IgD-negative memory B cell (primary cell): ENCODE measurements around the gene MAN1C1. TPM values are rescaled to one million over a fixed set of nuclear protein-coding genes. Genes with fewer than 3 reads are reported as not detected.
"Not testable (repeated sequence)": the region's sequence is repeated elsewhere in the genome, so short reads cannot be mapped to it uniquely, and the experiment has no call there.

Experiments used
- H3K27ac Mint-ChIP-seq, 3 donors: one replicate each; pipeline ENCODE4 v1.8.0; 2020 to 2022; ENCODE audit warnings: mild to moderate bottlenecking in 3 of 3, mixed read lengths in 3 of 3, moderate library complexity in 1 of 3
- H3K27me3 Mint-ChIP-seq: one replicate; pipeline ENCODE4 v1.8.0; 2021; ENCODE audit warnings: mixed read lengths
- H3K36me3 Mint-ChIP-seq: one replicate; pipeline ENCODE4 v1.8.0; 2020; ENCODE audit warnings: mild to moderate bottlenecking, mixed read lengths
- H3K4me1 Mint-ChIP-seq, 3 donors: one replicate each; pipeline ENCODE4 v1.8.0; 2020 to 2022; ENCODE audit warnings: mixed read lengths in 3 of 3, mild to moderate bottlenecking in 1 of 3
- H3K4me3 Mint-ChIP-seq, 4 donors: one replicate each; pipeline ENCODE4 v1.8.0; 2020 to 2022; ENCODE audit warnings: mild to moderate bottlenecking in 4 of 4, mixed read lengths in 4 of 4, moderate library complexity in 3 of 4
- H3K9me3 Mint-ChIP-seq, 3 donors: one replicate each; pipeline ENCODE4 v1.8.0; 2020 to 2021; ENCODE audit warnings: mixed read lengths in 3 of 3, mild to moderate bottlenecking in 1 of 3
- polyA plus RNA-seq: library from polyadenylated mRNA; unstranded; fragments of 300-500 nt; fragmentation: Illumina TruSeq; gene quantifications from one replicate; pipeline ENCODE4 v1.2.3, GENCODE V29; 2021

MAN1C1 gene
- polyA plus RNA-seq, 1 donor from 2014 or later = 0.49 TPM

DNA sequence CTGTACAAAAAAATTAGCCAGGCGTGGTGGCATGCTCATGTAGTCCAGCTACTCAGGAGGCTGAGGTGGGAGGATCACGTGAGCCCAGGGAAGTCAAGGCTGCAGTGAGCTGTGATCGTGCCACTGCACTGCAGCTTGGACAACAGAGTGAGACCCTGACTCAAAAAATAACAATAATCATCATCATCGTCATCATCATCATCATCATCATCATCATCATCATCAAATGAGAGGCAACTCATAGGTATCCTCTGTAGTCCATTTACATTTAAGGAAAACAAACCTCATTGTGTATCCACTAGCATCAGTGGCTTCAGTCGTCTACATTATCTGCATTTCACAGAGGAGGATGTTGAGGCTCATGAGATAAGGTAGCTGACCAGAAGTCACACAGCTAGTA, 114.6 kb downstream of the MAN1C1 start:
- Mint-ChIP-seq H3K36me3 (no peaks in the 10 kb centered on the region), H3K4me3 (no peak overlapping the region), H3K27me3 (peaks cover 33% of the 10 kb centered on the region), H3K4me1 (peaks cover 0 to 4% (median under 1%) of the 10 kb centered on the region in 3 donors), H3K27ac (no peak overlapping the region), H3K9me3 (peaks cover 0 to 3% (median 0%) of the 10 kb centered on the region in 3 donors)

GRCh38 chr1:25731626-25732370, 115.2 kb downstream of the MAN1C1 start:
- Mint-ChIP-seq H3K4me3 (no peak overlapping the region), H3K36me3 (no peaks in the 10 kb centered on the region), H3K27me3 (peaks cover 34% of the 10 kb centered on the region), H3K9me3 (peaks cover 0 to 3% (median 0%) of the 10 kb centered on the region in 3 donors), H3K27ac (no peak overlapping the region), H3K4me1 (peaks cover 0 to 4% (median 2%) of the 10 kb centered on the region in 3 donors)

GRCh38 chr1:25732821-25733220, 116.2 kb downstream of the MAN1C1 start:
- H3K9me3 Mint-ChIP-seq = peaks cover 0 to 3% (median 0%) of the 10 kb centered on the region in 3 donors
- H3K27me3 Mint-ChIP-seq = peaks cover 35% of the 10 kb centered on the region
- no peak overlapping the region for H3K27ac Mint-ChIP-seq
- no peaks in the 10 kb centered on the region for H3K36me3 Mint-ChIP-seq
- H3K4me1 Mint-ChIP-seq = peaks cover 0 to 4% (median 2%) of the 10 kb centered on the region in 3 donors
- H3K4me3 Mint-ChIP-seq = no peak overlapping the region

GRCh38 chr1:25733271-25733670, 116.7 kb downstream of the MAN1C1 start:
- Mint-ChIP-seq H3K4me3 (no peak overlapping the region), H3K4me1 (peaks cover 0 to 4% (median 2%) of the 10 kb centered on the region in 3 donors), H3K27me3 (peaks cover 34% of the 10 kb centered on the region), H3K27ac (no peak overlapping the region), H3K9me3 (peaks cover 0 to 3% (median 0%) of the 10 kb centered on the region in 3 donors), H3K36me3 (no peaks in the 10 kb centered on the region)

DNA sequence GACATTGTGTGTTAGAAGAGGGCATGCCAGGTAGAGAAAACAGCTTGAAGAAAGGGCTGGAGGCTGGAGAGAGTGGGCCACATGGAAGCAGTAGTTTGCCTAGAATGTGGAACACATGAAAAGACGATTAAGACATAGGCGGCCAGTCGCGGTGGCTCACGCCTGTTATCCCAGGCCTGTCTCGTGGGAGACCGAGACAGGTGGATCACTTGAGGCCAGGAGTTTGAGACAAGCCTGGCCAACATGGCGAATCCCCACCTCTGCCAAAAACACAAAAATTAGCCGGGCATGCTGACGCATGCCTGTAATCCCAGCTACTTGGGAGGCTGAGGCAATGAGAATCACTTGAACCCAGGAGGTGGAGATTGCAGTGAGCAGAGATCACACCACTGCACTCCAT, 118.4 kb downstream of the MAN1C1 start:
- H3K27me3 Mint-ChIP-seq = peaks cover 32% of the 10 kb centered on the region
- not testable (repeated sequence) for H3K4me3 Mint-ChIP-seq, H3K36me3 Mint-ChIP-seq, H3K4me1 Mint-ChIP-seq, H3K9me3 Mint-ChIP-seq, H3K27ac Mint-ChIP-seq

GRCh38 chr1:25735956-25736529, 119.5 kb downstream of the MAN1C1 start:
- Mint-ChIP-seq H3K4me1 (peaks cover 0 to 3% (median 2%) of the 10 kb centered on the region in 3 donors), H3K27me3 (peaks cover 26% of the 10 kb centered on the region), H3K9me3 (peaks cover 0 to 3% (median 0%) of the 10 kb centered on the region in 3 donors), H3K36me3 (no peaks in the 10 kb centered on the region), H3K27ac (no peak overlapping the region), H3K4me3 (no peak overlapping the region)

DNA sequence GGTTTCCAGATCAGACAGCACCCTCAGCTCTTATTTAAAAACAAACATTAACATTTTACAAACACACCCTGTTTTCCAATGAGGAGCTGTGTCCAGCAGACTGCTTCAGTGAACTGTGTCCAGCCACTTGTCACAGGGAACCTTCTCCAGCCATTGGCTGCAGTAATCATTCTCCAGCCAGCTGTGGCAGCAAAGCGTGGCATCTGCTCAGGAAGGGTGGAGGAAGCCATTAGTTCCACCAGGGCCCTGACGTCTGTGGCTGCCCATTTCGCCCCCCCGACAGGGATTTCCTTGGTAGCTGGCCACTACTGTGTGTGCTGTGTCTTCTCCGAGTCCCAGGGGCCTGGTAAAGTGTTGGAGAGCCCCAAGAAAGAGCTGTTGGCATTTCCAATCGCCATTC, 120.5 kb downstream of the MAN1C1 start:
- Mint-ChIP-seq H3K4me3 (no peak overlapping the region), H3K9me3 (peaks cover 0 to 3% (median 0%) of the 10 kb centered on the region in 3 donors), H3K4me1 (peaks cover 0 to 2% (median 0%) of the 10 kb centered on the region in 3 donors), H3K27ac (no peak overlapping the region), H3K27me3 (peaks cover 24% of the 10 kb centered on the region), H3K36me3 (no peaks in the 10 kb centered on the region)

GRCh38 chr1:25738499-25738898, 121.9 kb downstream of the MAN1C1 start:
- Mint-ChIP-seq H3K27ac (no peak overlapping the region), H3K36me3 (no peaks in the 10 kb centered on the region), H3K27me3 (peaks cover 21% of the 10 kb centered on the region), H3K4me1 (peaks cover 0 to 2% (median 0%) of the 10 kb centered on the region in 3 donors), H3K4me3 (no peak overlapping the region), H3K9me3 (peaks cover 0 to 2% (median 0%) of the 10 kb centered on the region in 3 donors)

- H3K9me3 Mint-ChIP-seq = peaks cover 0 to 2% (median 0%) of the 10 kb centered on the region in 3 donors
- H3K36me3 Mint-ChIP-seq = no peaks in the 10 kb centered on the region
- no peak overlapping the region for H3K4me3 Mint-ChIP-seq
- H3K4me1 Mint-ChIP-seq = peaks cover 0 to 2% (median 0%) of the 10 kb centered on the region in 3 donors
- peaks cover 21% of the 10 kb centered on the region for H3K27me3 Mint-ChIP-seq
- H3K27ac Mint-ChIP-seq = no peak overlapping the region
These were observed 122.8 kb downstream of the MAN1C1 start for GRCh38 chr1:25739341-25739740.

GRCh38 chr1:25740071-25740470, 123.5 kb downstream of the MAN1C1 start:
- peaks cover 18% of the 10 kb centered on the region for H3K27me3 Mint-ChIP-seq
- no peaks in the 10 kb centered on the region for H3K36me3 Mint-ChIP-seq
- H3K27ac Mint-ChIP-seq = no peak overlapping the region
- peaks cover 0 to 2% (median 0%) of the 10 kb centered on the region in 3 donors for H3K4me1 Mint-ChIP-seq
- no peak overlapping the region for H3K4me3 Mint-ChIP-seq
- peaks cover 0 to 2% (median 0%) of the 10 kb centered on the region in 3 donors for H3K9me3 Mint-ChIP-seq

- H3K36me3 Mint-ChIP-seq = no peaks in the 10 kb centered on the region
- no peaks in the 10 kb centered on the region for H3K4me1 Mint-ChIP-seq
- H3K27ac Mint-ChIP-seq = no peak overlapping the region
- peaks cover 10% of the 10 kb centered on the region for H3K27me3 Mint-ChIP-seq
- H3K4me3 Mint-ChIP-seq = peak overlapping the region in 1 of 4 donors; percentile 61
- peaks cover 0 to 2% (median 0%) of the 10 kb centered on the region in 3 donors for H3K9me3 Mint-ChIP-seq
These were observed 125.7 kb downstream of the MAN1C1 start for GRCh38 chr1:25742316-25742715.

DNA sequence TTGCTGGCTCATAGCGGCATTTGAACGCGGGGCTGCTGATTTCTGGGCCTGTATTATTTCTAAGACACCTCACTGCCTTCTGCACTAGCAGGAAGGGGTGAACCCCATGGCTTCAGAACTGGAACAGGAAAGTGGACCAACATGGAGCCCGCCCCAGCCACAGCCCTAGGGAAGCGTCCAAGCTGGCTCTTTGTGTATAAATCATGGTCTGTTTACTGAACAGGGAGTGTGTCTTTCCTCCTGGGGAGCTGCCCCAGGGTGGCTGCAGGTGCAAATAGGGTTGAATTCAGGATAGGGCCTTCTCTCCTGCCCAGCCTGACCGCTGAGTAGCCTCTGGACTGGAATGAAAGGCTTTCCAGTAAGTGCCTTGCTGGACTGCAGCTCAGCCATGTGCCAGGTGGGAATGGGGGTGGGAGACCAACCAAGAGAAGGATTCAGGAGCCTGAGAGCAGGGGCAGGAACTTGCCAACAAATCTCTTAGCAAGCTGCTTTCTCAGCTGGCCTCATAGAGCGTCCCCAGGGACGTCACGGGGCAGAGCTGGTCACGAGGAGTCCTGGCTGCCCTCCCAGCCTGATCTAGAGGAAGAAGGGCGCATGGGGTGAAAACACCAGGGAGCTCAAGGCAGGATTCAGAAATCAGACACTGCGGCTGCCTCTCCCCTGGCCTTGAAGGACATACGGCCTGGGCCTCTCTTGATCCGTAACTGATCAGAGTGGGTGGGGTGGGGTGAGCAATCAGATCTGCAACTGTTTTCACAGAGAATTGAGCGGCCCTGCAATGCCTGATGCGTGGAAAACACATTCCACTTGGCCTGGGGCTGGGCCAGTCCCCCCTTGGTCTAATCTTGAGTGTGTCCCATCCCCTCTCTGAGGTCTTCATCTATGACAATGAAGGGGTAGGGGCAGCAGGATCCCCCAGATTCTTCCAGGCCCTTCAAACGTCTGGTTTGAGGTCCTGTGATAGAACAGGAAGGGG, 126.9 kb downstream of the MAN1C1 start:
- Mint-ChIP-seq H3K9me3 (peaks cover 0 to 2% (median 0%) of the 10 kb centered on the region in 3 donors), H3K4me1 (no peaks in the 10 kb centered on the region), H3K27ac (no peak overlapping the region), H3K4me3 (peak overlapping the region in 1 of 4 donors; percentile 27), H3K36me3 (no peaks in the 10 kb centered on the region), H3K27me3 (peaks cover 6% of the 10 kb centered on the region)

GRCh38 chr1:25744140-25744581, 127.6 kb downstream of the MAN1C1 start:
- H3K9me3 Mint-ChIP-seq = peaks cover 0 to 2% (median 0%) of the 10 kb centered on the region in 3 donors
- H3K4me1 Mint-ChIP-seq = no peaks in the 10 kb centered on the region
- H3K36me3 Mint-ChIP-seq = no peaks in the 10 kb centered on the region
- no peak overlapping the region for H3K4me3 Mint-ChIP-seq
- H3K27ac Mint-ChIP-seq = no peak overlapping the region
- peaks cover 6% of the 10 kb centered on the region for H3K27me3 Mint-ChIP-seq

GRCh38 chr1:25744636-25745425, 128.2 kb downstream of the MAN1C1 start:
- Mint-ChIP-seq H3K4me1 (no peaks in the 10 kb centered on the region), H3K36me3 (no peaks in the 10 kb centered on the region), H3K9me3 (peaks cover 0 to 2% (median 0%) of the 10 kb centered on the region in 3 donors), H3K27ac (no peak overlapping the region), H3K4me3 (no peak overlapping the region), H3K27me3 (peaks cover 6% of the 10 kb centered on the region)
